ENCODE measurements around the gene BICC1. TPM values are rescaled to one million over a fixed set of nuclear protein-coding genes. Genes with fewer than 3 reads are reported as not detected.

Gene BICC1
- total RNA-seq, 2 experiments from 2014 or later: not detected

DNA sequence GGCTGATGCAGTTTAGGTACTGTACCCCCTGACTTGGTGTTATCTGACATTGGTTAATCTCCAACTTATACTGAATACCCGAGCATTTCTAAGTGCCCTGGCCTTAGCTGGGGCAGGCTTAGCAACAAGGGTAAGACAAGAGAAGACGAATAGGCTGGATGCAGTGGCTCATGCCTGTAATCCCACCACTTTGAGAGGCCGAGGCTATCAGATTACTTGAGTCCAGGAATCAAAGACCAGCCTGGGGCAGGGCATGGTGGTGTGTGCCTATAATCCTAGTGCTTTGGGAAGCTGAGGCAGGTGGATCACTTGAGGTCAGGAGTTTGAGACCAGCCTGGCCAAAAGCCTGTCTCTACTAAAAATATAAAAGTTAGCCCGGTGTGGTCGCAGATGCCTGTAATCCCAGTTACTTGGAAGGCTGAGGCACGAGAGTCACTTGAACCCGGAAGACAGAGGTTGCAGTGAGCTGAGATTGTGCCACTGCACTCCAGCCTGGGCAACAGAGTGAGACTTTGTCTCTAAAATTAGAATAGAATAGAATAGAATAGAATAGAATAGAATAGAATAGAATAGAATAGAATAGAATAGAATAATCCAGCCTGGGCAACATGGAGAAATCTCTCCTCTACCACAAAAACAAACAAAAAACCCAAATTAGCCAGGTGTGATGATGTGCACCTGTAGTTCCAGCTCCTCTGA is 108.9 kb downstream of the BICC1 start:
- H3K9me3 Mint-ChIP-seq (ENCODE audit: low read depth): no peaks in the 10 kb centered on the region
- CTCF ChIA-PET: no interaction called here

DNA sequence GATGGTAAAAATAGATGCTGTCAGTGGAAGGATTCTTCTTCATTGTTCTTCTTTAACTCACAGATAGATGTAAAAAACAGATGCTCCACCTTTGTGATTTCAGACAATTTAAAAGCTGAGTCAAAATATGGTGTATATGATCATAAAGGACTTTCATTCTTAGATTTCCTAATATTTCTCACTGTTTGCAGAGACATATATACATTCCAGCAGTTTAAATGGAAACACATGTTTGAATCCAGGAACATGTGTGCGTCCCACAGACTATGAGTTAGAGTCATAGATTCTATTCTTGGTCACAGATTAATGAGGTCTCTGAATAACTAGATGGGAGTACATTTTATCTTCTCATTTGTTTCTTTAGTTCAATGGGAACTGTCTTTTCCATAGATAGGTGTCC is 109.6 kb downstream of the BICC1 start:
- intact Hi-C loops (cut with DNase I, micrococcal nuclease): no loop called here
- POLR2A ChIA-PET: no interaction called here
- Mint-ChIP-seq H3K27ac (no peak overlapping the region), H3K27me3 (no peaks in the 10 kb centered on the region), H3K9me3 (ENCODE audit: low read depth) (no peaks in the 10 kb centered on the region), H3K4me3 (no peak overlapping the region), H3K36me3 (ENCODE audit: low read depth) (no peaks in the 10 kb centered on the region), H3K4me1 (no peaks in the 10 kb centered on the region)
- CTCF ChIA-PET: interaction anchor here (0.6 kb wide), 1 partner anchor 88 kb away, joined by 3 read pairs; no protein-coding TSS in a partner anchor
- ATAC-seq (no peak), DNase-seq (no peak)

More for the DNA sequence above, 108.9 kb downstream of the BICC1 start:
- intact Hi-C loops (cut with DNase I, micrococcal nuclease): no loop called here
- no peak for DNase-seq
- Mint-ChIP-seq H3K36me3 (ENCODE audit: low read depth) (no peaks in the 10 kb centered on the region), H3K27ac (no peak overlapping the region), H3K27me3 (no peaks in the 10 kb centered on the region), H3K4me1 (no peaks in the 10 kb centered on the region), H3K4me3 (no peak overlapping the region)
- POLR2A ChIA-PET: no interaction called here
- ATAC-seq: no peak

DNA sequence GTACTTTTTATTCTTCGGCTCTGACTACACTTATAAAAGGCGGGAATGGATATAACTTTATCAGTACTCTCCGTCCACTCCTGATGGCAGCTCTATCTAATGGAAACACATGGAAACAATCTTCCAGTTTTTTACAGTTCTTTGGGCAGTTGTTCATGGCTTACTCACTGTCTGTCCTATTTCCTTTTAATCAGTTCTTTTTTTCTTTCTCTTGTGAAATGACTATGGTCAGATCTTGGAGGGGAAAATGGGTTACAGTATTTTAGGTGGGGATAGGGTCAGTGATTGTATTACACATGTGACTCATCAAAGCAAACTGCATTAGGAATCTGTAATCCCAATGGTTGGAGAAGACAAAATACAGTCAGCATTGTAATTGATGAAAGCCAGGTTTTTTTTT is 112.4 kb downstream of the BICC1 start:
- intact Hi-C loops (cut with DNase I, micrococcal nuclease): no loop called here
- ChIA-PET POLR2A (no interaction called here), CTCF (no interaction called here)
- no peak overlapping the region for H3K27ac Mint-ChIP-seq
- H3K9me3 Mint-ChIP-seq (ENCODE audit: low read depth): no peaks in the 10 kb centered on the region
- DNase-seq (no peak), ATAC-seq (no peak)
- no peaks in the 10 kb centered on the region for H3K36me3 Mint-ChIP-seq (ENCODE audit: low read depth)
- H3K4me3 Mint-ChIP-seq: no peak overlapping the region
- H3K27me3 Mint-ChIP-seq: no peaks in the 10 kb centered on the region
- H3K4me1 Mint-ChIP-seq: no peaks in the 10 kb centered on the region

DNA sequence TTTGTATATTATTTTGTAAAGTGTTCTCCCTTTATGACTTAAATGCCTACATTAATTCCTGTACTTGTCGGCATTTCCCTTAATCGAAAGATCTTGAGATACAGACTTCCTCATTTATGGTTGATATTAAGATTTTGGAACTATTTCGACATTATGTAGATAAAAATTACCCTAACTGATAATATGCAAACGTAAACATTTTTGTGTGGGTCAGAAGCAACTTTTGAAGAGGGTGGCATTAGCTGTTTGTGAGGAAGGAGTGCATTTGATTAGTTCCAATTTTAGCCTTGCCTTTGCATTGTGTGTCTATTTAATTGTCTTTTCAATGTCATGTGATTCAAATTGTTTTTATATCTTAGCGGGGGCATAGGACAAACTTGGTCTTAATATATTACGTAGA is 114.7 kb downstream of the BICC1 start:
- ChIA-PET CTCF (no interaction called here), POLR2A (no interaction called here)
- H3K9me3 Mint-ChIP-seq (ENCODE audit: low read depth): no peaks in the 10 kb centered on the region
- H3K27me3 Mint-ChIP-seq: no peaks in the 10 kb centered on the region
- no peak for ATAC-seq
- no peaks in the 10 kb centered on the region for H3K36me3 Mint-ChIP-seq (ENCODE audit: low read depth)
- no peak overlapping the region for H3K27ac Mint-ChIP-seq
- intact Hi-C loops (cut with DNase I, micrococcal nuclease): no loop called here
- no peak for DNase-seq
- no peak overlapping the region for H3K4me3 Mint-ChIP-seq
- H3K4me1 Mint-ChIP-seq: no peaks in the 10 kb centered on the region

DNA sequence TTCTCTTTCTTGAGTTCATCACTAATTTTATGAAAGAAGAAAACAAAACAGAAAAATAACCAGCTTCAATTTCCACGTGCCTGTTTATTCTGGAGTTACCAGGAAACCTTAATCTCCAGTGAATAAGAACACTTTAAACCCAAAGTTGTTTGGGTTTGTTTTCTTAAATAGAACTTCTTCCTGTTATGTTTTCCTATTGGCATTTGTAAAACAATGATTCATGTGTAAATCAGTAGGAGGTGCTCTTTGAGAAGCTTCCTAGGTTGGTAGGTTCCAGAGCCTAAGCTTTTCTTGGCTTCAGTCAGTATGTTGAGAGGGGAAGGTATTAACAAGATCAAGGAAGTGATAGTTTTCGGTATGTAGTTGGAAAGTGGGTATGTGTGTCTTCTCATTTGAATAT is 119.0 kb downstream of the BICC1 start:
- ATAC-seq: no peak

DNA sequence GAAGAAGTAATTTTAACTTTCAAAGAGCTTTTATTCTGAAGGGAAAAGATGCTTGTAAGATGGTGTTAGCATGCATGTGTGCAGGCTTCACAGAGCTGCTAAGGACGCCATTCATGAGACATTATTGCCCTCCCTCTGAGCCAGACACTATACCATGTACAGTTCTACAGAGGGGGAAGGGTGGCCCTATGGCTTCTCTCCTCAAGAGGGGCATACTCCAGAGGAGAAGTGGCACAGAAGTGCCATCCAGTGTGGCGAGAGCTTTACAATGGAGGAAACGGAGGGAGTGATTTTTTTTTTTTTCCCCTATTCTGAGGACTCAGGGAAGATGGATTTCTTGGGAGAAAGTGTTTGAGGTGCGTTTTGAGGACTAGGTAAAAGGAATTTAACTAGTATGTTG is 119.5 kb downstream of the BICC1 start:
- intact Hi-C loops (cut with DNase I, micrococcal nuclease): no loop called here
- ATAC-seq (no peak), DNase-seq (no peak)
- Mint-ChIP-seq H3K36me3 (ENCODE audit: low read depth) (no peaks in the 10 kb centered on the region), H3K27me3 (peaks cover 2% of the 10 kb centered on the region), H3K9me3 (ENCODE audit: low read depth) (no peaks in the 10 kb centered on the region), H3K4me3 (no peak overlapping the region), H3K4me1 (no peaks in the 10 kb centered on the region), H3K27ac (no peak overlapping the region)
- CTCF ChIA-PET: no interaction called here
- POLR2A ChIA-PET: no interaction called here

More for the DNA sequence above, 119.0 kb downstream of the BICC1 start:
- H3K9me3 Mint-ChIP-seq (ENCODE audit: low read depth): no peaks in the 10 kb centered on the region
- H3K36me3 Mint-ChIP-seq (ENCODE audit: low read depth): no peaks in the 10 kb centered on the region
- H3K27me3 Mint-ChIP-seq: peaks cover 2% of the 10 kb centered on the region
- DNase-seq: no peak
- no peaks in the 10 kb centered on the region for H3K4me1 Mint-ChIP-seq
- H3K4me3 Mint-ChIP-seq: no peak overlapping the region
- POLR2A ChIA-PET: no interaction called here
- intact Hi-C loops (cut with DNase I, micrococcal nuclease): no loop called here
- CTCF ChIA-PET: no interaction called here
- no peak overlapping the region for H3K27ac Mint-ChIP-seq

DNA sequence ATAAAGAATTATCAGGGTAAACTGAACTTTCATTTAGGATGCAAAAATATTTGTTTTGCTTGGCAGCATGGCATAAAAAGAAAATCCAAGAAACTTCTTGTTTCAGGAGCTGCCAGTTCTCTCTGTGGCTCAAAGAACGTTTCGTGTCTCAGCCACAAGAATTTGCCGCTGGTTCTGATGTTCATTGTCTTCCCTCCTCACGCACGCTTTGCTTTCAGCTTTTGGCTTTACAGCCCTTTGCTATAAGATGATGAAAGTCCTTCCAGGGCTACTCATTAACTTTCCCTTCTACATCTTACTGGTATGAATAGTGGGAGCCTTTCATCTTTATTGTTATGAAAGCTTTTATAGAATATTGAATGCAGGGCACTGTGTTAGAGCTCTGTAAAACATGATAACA is 124.7 kb downstream of the BICC1 start:
- H3K9me3 Mint-ChIP-seq (ENCODE audit: low read depth): no peaks in the 10 kb centered on the region
- intact Hi-C loops (cut with DNase I, micrococcal nuclease): no loop called here
- H3K27me3 Mint-ChIP-seq: peaks cover 8% of the 10 kb centered on the region

DNA sequence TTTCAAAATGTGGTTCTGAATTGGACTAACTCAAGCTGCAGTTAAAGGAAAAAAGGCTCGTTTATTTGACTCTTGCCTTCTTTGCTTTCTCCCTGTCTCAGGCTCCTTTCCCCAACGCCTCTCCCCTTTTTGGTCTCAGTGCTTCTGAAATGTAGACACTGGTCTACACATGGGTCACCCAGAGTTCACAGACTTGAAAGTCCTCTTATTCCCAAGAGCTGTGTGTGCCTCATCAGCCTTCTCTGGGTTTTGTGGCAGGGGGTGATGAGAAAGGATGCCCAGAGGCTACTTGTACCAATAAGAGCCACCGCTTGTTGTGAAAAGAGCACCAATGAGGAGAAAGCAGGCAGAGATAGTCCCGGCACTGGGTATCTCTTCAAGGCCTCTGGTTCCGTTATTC is 125.7 kb downstream of the BICC1 start:
- Mint-ChIP-seq H3K4me3 (no peak overlapping the region), H3K27ac (no peak overlapping the region), H3K9me3 (ENCODE audit: low read depth) (no peaks in the 10 kb centered on the region), H3K36me3 (ENCODE audit: low read depth) (no peaks in the 10 kb centered on the region), H3K27me3 (peaks cover 9% of the 10 kb centered on the region), H3K4me1 (no peaks in the 10 kb centered on the region)
- DNase-seq (no peak), ATAC-seq (no peak)
- intact Hi-C loops (cut with DNase I, micrococcal nuclease): no loop called here
- POLR2A ChIA-PET: no interaction called here
- CTCF ChIA-PET: interaction anchor here (0.7 kb wide), 1 partner anchor 27 kb away, joined by 3 read pairs; no protein-coding TSS in a partner anchor

More for the DNA sequence above, 124.7 kb downstream of the BICC1 start:
- POLR2A ChIA-PET: no interaction called here
- Mint-ChIP-seq H3K4me3 (no peak overlapping the region), H3K36me3 (ENCODE audit: low read depth) (no peaks in the 10 kb centered on the region), H3K4me1 (no peaks in the 10 kb centered on the region), H3K27ac (no peak overlapping the region)
- no peak for DNase-seq
- ATAC-seq: no peak
- CTCF ChIA-PET: no interaction called here

DNA sequence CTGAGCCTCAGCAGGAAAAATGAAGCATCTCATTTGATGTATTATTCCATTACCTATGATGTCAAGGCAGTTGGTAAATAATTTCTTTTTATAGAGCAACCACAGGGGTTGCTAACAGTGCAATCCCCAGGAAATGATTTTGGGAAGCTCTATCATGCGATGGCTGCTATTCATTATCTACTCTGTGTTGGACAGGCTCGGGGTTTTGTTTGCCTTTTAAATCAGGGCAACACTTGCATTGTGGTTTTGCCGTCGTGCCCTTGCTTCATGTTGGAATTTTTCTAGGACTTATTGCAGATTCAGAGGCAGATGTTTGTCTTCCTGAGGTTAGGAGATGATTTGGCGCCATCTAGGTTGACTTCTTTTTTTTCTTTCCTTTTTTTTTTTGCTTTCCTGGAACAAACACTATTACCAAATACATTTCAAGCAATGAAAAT is 128.4 kb downstream of the BICC1 start:
- no peak overlapping the region for H3K4me3 Mint-ChIP-seq
- DNase-seq (no peak), ATAC-seq (no peak)
- intact Hi-C loops (cut with DNase I, micrococcal nuclease): no loop called here
- ChIA-PET POLR2A (no interaction called here), CTCF (interaction anchor here (0.6 to 1.3 kb wide), 4 partner anchors 16 to 336 kb away, joined by 3 to 5 read pairs (median 4); no protein-coding TSS in a partner anchor)
- no peaks in the 10 kb centered on the region for H3K36me3 Mint-ChIP-seq (ENCODE audit: low read depth)
- H3K27ac Mint-ChIP-seq: no peak overlapping the region
- no peaks in the 10 kb centered on the region for H3K4me1 Mint-ChIP-seq
- H3K9me3 Mint-ChIP-seq (ENCODE audit: low read depth): no peaks in the 10 kb centered on the region
- peaks cover 7% of the 10 kb centered on the region for H3K27me3 Mint-ChIP-seq

DNA sequence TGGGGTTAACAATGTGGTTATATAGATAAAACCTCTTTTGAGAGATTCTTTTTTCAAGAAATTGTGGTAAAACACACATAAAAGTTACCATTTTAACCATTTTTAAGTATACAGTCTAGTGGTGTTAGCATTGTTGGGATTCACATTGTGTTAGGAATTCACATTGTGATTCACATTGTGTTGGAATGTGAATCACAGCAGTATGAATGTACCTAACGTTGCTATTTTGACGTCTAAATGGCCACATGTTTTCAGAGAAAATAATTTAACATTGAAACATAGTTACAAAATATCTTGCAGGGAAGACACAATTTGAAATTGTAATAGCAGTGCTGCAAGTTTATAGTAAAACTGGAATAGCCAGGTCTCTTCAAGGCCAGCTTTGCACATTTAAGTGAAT is 129.0 kb downstream of the BICC1 start:
- intact Hi-C loops (cut with DNase I, micrococcal nuclease): no loop called here

DNA sequence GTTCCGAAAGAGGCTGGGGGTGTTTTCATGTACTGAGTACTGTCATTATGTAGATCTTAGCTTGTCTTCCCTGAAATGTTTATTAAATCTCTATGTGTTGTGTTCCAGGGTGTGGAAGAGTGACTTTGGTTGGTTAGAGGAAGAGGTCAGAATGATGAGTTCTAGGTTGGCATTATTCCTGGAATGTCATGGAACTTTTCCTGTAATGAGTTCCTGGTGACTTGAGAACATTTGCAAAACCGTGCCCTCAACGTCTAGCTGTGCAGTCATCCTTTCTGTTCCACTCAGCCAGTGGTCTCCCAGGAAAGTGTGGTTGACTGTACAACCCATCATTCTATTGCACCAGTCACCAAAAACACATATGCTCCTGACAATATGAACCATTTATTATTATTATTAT is 129.6 kb downstream of the BICC1 start:
- Mint-ChIP-seq H3K36me3 (ENCODE audit: low read depth) (no peaks in the 10 kb centered on the region), H3K27ac (no peak overlapping the region), H3K9me3 (ENCODE audit: low read depth) (no peaks in the 10 kb centered on the region), H3K4me3 (no peak overlapping the region), H3K27me3 (peaks cover 7% of the 10 kb centered on the region), H3K4me1 (no peaks in the 10 kb centered on the region)
- intact Hi-C loops (cut with DNase I, micrococcal nuclease): no loop called here
- CTCF ChIA-PET: no interaction called here
- DNase-seq (no peak), ATAC-seq (no peak)
- POLR2A ChIA-PET: no interaction called here

More for the DNA sequence above, 129.0 kb downstream of the BICC1 start:
- H3K27me3 Mint-ChIP-seq: peaks cover 7% of the 10 kb centered on the region
- CTCF ChIA-PET: interaction anchor here (0.5 to 1.3 kb wide), 4 partner anchors 15 to 915 kb away, joined by 3 to 5 read pairs (median 4); no protein-coding TSS in a partner anchor
- POLR2A ChIA-PET: no interaction called here
- no peaks in the 10 kb centered on the region for H3K36me3 Mint-ChIP-seq (ENCODE audit: low read depth)
- H3K4me1 Mint-ChIP-seq: no peaks in the 10 kb centered on the region
- no peak for ATAC-seq
- H3K4me3 Mint-ChIP-seq: no peak overlapping the region
- H3K27ac Mint-ChIP-seq: no peak overlapping the region
- H3K9me3 Mint-ChIP-seq (ENCODE audit: low read depth): no peaks in the 10 kb centered on the region
- no peak for DNase-seq

DNA sequence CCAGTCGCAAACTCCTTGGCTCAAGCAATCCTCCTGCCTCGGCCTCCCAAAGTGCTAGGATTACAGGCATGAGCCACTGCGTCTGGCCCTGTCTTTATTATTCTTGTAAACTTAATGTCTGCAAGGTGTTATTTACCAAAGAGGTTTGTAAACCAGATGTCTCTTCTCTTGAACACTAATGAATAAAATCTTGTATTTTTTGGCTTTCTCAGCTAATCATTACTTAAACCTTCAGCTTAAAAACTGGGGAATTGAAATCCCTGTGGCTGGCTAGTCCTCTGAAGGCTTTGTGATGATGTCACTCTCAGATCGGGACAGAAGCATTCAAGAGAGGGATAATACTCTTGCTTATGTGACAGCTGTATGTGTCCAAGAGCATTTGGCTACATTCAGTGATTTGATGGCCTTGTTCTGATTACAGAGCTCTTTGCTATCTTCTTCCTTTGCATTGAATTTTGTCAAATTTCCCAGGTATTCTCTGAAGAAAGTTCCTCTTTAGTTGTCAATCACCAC is 130.3 kb downstream of the BICC1 start:
- ATAC-seq (no peak), DNase-seq (no peak)
- ChIA-PET CTCF (no interaction called here), POLR2A (no interaction called here)
- peaks cover 3% of the 10 kb centered on the region for H3K27me3 Mint-ChIP-seq
- no peaks in the 10 kb centered on the region for H3K4me1 Mint-ChIP-seq
- H3K9me3 Mint-ChIP-seq (ENCODE audit: low read depth): no peaks in the 10 kb centered on the region
- H3K27ac Mint-ChIP-seq: no peak overlapping the region
- no peaks in the 10 kb centered on the region for H3K36me3 Mint-ChIP-seq (ENCODE audit: low read depth)
- intact Hi-C loops (cut with DNase I, micrococcal nuclease): no loop called here
- H3K4me3 Mint-ChIP-seq: no peak overlapping the region

Measured in activated CD4-positive, alpha-beta T cell treated with anti-CD3 and anti-CD28 coated beads for 36 hours (primary cell).